CD4-positive, alpha-beta memory T cell (primary cell): ENCODE data around the gene PTPN3. TPM values are rescaled to one million over a fixed set of nuclear protein-coding genes. Genes with fewer than 3 reads are reported as not detected.

ENCODE experiments used
- CTCF ChIA-PET: fragments of 350-600 bp; sonication (Branson Sonifier 250); formaldehyde crosslinking; loops from one replicate; lab custom pipeline; 2021; ENCODE audit warnings: inconsistent platforms; ENCODE audit not compliant: partially characterized antibody; lab: Charles Lee
- POLR2A ChIA-PET: fragments of 350-600 bp; sonication (Branson Sonifier 250); formaldehyde crosslinking; loops from one replicate; lab custom pipeline; 2021; ENCODE audit not compliant: partially characterized antibody; lab: Charles Lee
- DNase-seq, 5 donors: peaks; one replicate each; pipeline versions ENCODE4 v3.0.0 to v3.0.0-alpha.2; 2020 to 2022; ENCODE audit warnings: mixed read lengths in 1 of 5
- H3K27ac ChIP-seq: one replicate; pipeline ENCODE4 v1.7.0; 2013; ENCODE audit warnings: low read depth, low read length
- H3K27me3 ChIP-seq: 2 replicates; pipeline ENCODE4 v1.7.0; 2013; ENCODE audit warnings: mild to moderate bottlenecking, low read length, moderate library complexity; ENCODE audit not compliant: insufficient read depth
- H3K36me3 ChIP-seq: 2 replicates; pipeline ENCODE4 v1.7.0; 2013; ENCODE audit warnings: mild to moderate bottlenecking, low read length, moderate library complexity; ENCODE audit not compliant: insufficient read depth
- H3K4me1 ChIP-seq: 2 replicates; pipeline ENCODE4 v1.7.0; 2013; ENCODE audit warnings: mild to moderate bottlenecking, low read length, moderate library complexity; ENCODE audit not compliant: insufficient read depth
- H3K4me3 ChIP-seq, 2 donors: one replicate each; pipeline ENCODE4 v1.7.0; 2013; ENCODE audit warnings: low read length in 2 of 2, mild to moderate bottlenecking in 1 of 2
- H3K9me3 ChIP-seq, 2 donors: one replicate each; pipeline ENCODE4 v1.7.0; 2013; ENCODE audit warnings: low read length in 2 of 2, control low read depth in 1 of 2; ENCODE audit not compliant: control insufficient read depth in 1 of 2
- H3K27ac Mint-ChIP-seq, 7 donors: one replicate each; pipeline ENCODE4 v1.8.0; 2020 to 2021; ENCODE audit warnings: mixed read lengths in 7 of 7, mild to moderate bottlenecking in 6 of 7, inconsistent platforms in 3 of 7, moderate library complexity in 3 of 7
- H3K27me3 Mint-ChIP-seq, 2 donors: one replicate each; pipeline ENCODE4 v1.8.0; 2020 to 2021; ENCODE audit warnings: mixed read lengths in 2 of 2
- H3K36me3 Mint-ChIP-seq, 2 donors: one replicate each; pipeline ENCODE4 v1.8.0; 2020 to 2021; ENCODE audit warnings: mixed read lengths in 2 of 2, inconsistent platforms in 1 of 2, mild to moderate bottlenecking in 1 of 2
- H3K4me1 Mint-ChIP-seq, 4 donors: one replicate each; pipeline ENCODE4 v1.8.0; 2020 to 2021; ENCODE audit warnings: mixed read lengths in 4 of 4, mild to moderate bottlenecking in 1 of 4
- H3K4me3 Mint-ChIP-seq, 8 donors: one replicate each; pipeline ENCODE4 v1.8.0; 2020 to 2021; ENCODE audit warnings: mixed read lengths in 8 of 8, mild to moderate bottlenecking in 7 of 8, moderate library complexity in 6 of 8, inconsistent platforms in 3 of 8
- H3K9me3 Mint-ChIP-seq, 8 donors: one replicate each; pipeline ENCODE4 v1.8.0; 2020 to 2021; ENCODE audit warnings: mixed read lengths in 8 of 8, mild to moderate bottlenecking in 5 of 8, inconsistent platforms in 3 of 8, moderate library complexity in 1 of 8
- intact Hi-C: fragments of 100-400 bp; cut with micrococcal nuclease; formaldehyde crosslinking; loops from one replicate; pipeline ENCODE4 v1.15.1; 2023
- polyA plus RNA-seq, 2 donors: library from polyadenylated mRNA; unstranded; fragments of 300-500 nt; fragmentation: Illumina TruSeq; gene quantifications; one replicate each; pipeline ENCODE4 v1.2.3, GENCODE V29; 2021
- total RNA-seq, 2 experiments: library from RNA; stranded (reverse); gene quantifications; one replicate each; pipeline ENCODE4 v1.2.3, GENCODE V29; 2021

The PTPN3 gene
- total and polyA plus RNA-seq, 4 experiments from 2014 or later: not detected

DNA sequence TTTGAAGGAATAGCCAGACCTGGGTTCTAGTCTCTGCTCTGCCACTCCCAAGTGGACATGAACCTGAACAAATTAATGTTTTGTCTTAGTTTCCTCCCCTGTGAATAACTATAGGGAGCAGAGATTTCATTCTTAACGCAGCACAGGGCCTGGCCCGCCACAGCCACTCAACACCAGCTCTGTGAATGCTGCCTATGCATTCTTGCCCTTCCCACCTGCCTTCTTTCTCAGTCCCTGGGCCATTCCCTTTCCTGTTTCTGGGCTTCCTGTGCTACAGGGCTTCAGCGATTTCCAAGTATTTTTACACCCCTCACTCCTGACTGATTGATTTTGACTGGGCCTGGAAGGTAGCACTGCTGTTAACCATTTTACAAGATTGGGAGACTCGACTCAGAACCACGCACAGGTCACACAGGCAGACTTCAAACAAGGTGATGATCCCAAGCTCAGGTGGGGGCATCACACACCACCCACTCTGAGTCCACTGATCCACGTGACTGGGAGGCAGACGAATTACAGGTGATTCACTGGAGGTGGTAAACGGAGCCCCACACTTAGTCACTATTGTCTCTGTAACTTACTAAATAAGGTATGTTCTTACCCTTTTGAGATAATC, 21.4 kb downstream of the PTPN3 start:
- H3K27ac Mint-ChIP-seq: no peak overlapping the region
- Histone ChIP-seq H3K27ac (no peak overlapping the region), H3K9me3 (no peaks in the 10 kb centered on the region), H3K36me3 (no peaks in the 10 kb centered on the region), H3K4me1 (no peaks in the 10 kb centered on the region), H3K4me3 (no peak overlapping the region), H3K27me3 (no peaks in the 10 kb centered on the region)
- H3K9me3 Mint-ChIP-seq: no peaks in the 10 kb centered on the region
- ChIA-PET CTCF (no interaction called here), POLR2A (no interaction called here)
- intact Hi-C loops: no loop called here
- H3K36me3 Mint-ChIP-seq: no peaks in the 10 kb centered on the region
- peaks cover 4 to 17% of the 10 kb centered on the region in 2 donors for H3K27me3 Mint-ChIP-seq
- DNase-seq: no peak
- no peaks in the 10 kb centered on the region for H3K4me1 Mint-ChIP-seq
- no peak overlapping the region for H3K4me3 Mint-ChIP-seq

DNA sequence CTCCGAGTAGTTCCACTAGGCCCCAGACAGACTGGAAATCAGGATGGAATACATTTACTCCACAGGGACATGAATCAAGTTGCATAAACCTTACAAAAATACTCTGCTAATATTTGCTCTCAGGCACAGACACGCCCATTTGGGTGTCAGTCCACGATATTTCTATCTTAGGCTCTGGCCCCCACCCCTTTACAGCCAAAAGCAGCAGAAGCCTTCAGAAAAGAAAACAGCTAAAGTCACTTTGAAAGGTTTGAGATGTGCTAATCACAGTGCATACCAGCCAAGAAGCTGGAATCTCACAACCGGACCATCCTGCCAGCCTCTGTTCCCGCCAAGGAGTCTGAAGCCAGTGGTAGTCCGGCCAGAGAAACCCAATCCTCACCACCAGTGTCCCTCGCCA, 22.6 kb downstream of the PTPN3 start:
- H3K36me3 Mint-ChIP-seq: no peaks in the 10 kb centered on the region
- no peak overlapping the region for H3K27ac Mint-ChIP-seq
- intact Hi-C loops: no loop called here
- CTCF ChIA-PET: interaction anchor here (2.1 kb wide), 1 partner anchor 9 kb away, joined by 7 read pairs; no protein-coding TSS in a partner anchor
- no peak overlapping the region for H3K4me3 Mint-ChIP-seq
- no peaks in the 10 kb centered on the region for H3K9me3 Mint-ChIP-seq
- H3K27me3 Mint-ChIP-seq: peaks cover 8 to 11% of the 10 kb centered on the region in 2 donors
- Histone ChIP-seq H3K4me1 (no peaks in the 10 kb centered on the region), H3K27me3 (no peaks in the 10 kb centered on the region), H3K27ac (no peak overlapping the region), H3K4me3 (no peak overlapping the region), H3K9me3 (no peaks in the 10 kb centered on the region), H3K36me3 (no peaks in the 10 kb centered on the region)
- no peaks in the 10 kb centered on the region for H3K4me1 Mint-ChIP-seq
- POLR2A ChIA-PET: no interaction called here
- DNase-seq: no peak

GRCh38 chr9:109474944-109475343, 23.2 kb downstream of the PTPN3 start:
- Histone ChIP-seq H3K4me1 (no peaks in the 10 kb centered on the region), H3K27me3 (no peaks in the 10 kb centered on the region), H3K9me3 (no peaks in the 10 kb centered on the region), H3K36me3 (no peaks in the 10 kb centered on the region), H3K27ac (no peak overlapping the region), H3K4me3 (no peak overlapping the region)
- H3K27me3 Mint-ChIP-seq: peaks cover 8 to 11% of the 10 kb centered on the region in 2 donors
- H3K9me3 Mint-ChIP-seq: no peaks in the 10 kb centered on the region
- intact Hi-C loops: no loop called here
- H3K27ac Mint-ChIP-seq: no peak overlapping the region
- POLR2A ChIA-PET: no interaction called here
- H3K36me3 Mint-ChIP-seq: no peaks in the 10 kb centered on the region
- H3K4me1 Mint-ChIP-seq: no peaks in the 10 kb centered on the region
- no peak for DNase-seq
- CTCF ChIA-PET: interaction anchor here (2.1 kb wide), 1 partner anchor 8 kb away, joined by 7 read pairs; no protein-coding TSS in a partner anchor
- no peak overlapping the region for H3K4me3 Mint-ChIP-seq

GRCh38 chr9:109474170-109474569, 23.9 kb downstream of the PTPN3 start:
- CTCF ChIA-PET: interaction anchor here (2.1 kb wide), 1 partner anchor 8 kb away, joined by 7 read pairs; no protein-coding TSS in a partner anchor
- intact Hi-C loops: no loop called here

DNA sequence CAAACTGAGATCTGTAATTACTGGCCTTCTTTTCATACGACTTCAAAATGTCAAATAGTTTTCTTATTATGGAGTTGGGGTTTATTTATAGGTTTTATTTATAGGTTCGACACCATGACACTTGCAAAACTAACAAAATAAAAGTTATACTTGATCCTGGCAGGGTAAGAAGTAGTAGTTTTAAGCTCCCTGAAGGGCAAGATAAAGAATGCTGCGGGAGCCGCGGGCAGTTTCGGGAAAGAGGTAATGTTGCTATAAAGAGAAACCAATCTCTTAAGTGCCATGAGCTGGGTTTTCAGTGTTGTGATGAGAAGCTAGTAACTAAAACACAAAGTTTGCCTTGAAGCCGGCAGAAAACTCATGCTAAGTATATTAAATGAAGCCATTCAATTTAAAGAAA, 24.8 kb downstream of the PTPN3 start:
- H3K9me3 Mint-ChIP-seq: no peaks in the 10 kb centered on the region
- CTCF ChIA-PET: no interaction called here
- H3K4me3 Mint-ChIP-seq: no peak overlapping the region

More at GRCh38 chr9:109474170-109474569, 23.9 kb downstream of the PTPN3 start:
- no peaks in the 10 kb centered on the region for H3K27me3 ChIP-seq
- H3K4me3 Mint-ChIP-seq: no peak overlapping the region
- H3K27ac ChIP-seq: no peak overlapping the region
- no peaks in the 10 kb centered on the region for H3K36me3 Mint-ChIP-seq
- H3K4me1 Mint-ChIP-seq: no peaks in the 10 kb centered on the region
- DNase-seq: no peak
- POLR2A ChIA-PET: no interaction called here
- no peaks in the 10 kb centered on the region for H3K9me3 Mint-ChIP-seq
- H3K36me3 ChIP-seq: no peaks in the 10 kb centered on the region
- H3K4me3 ChIP-seq: no peak overlapping the region
- H3K27ac Mint-ChIP-seq: no peak overlapping the region
- no peaks in the 10 kb centered on the region for H3K4me1 ChIP-seq
- H3K9me3 ChIP-seq: no peaks in the 10 kb centered on the region
- peaks cover 8 to 11% of the 10 kb centered on the region in 2 donors for H3K27me3 Mint-ChIP-seq

GRCh38 chr9:109471475-109472393, 26.4 kb downstream of the PTPN3 start:
- POLR2A ChIA-PET: no interaction called here
- no peak overlapping the region for H3K27ac ChIP-seq
- Mint-ChIP-seq H3K36me3 (no peaks in the 10 kb centered on the region), H3K4me3 (no peak overlapping the region), H3K27me3 (peaks cover 4 to 6% of the 10 kb centered on the region in 2 donors), H3K4me1 (no peaks in the 10 kb centered on the region), H3K9me3 (no peaks in the 10 kb centered on the region), H3K27ac (no peak overlapping the region)
- H3K36me3 ChIP-seq: no peaks in the 10 kb centered on the region
- no peak for DNase-seq
- no peak overlapping the region for H3K4me3 ChIP-seq
- no peaks in the 10 kb centered on the region for H3K4me1 ChIP-seq
- CTCF ChIA-PET: no interaction called here
- no peaks in the 10 kb centered on the region for H3K27me3 ChIP-seq
- intact Hi-C loops: no loop called here
- no peaks in the 10 kb centered on the region for H3K9me3 ChIP-seq

More for the DNA sequence above, 24.8 kb downstream of the PTPN3 start:
- Mint-ChIP-seq H3K36me3 (no peaks in the 10 kb centered on the region), H3K27ac (no peak overlapping the region), H3K4me1 (no peaks in the 10 kb centered on the region), H3K27me3 (peaks cover 8% of the 10 kb centered on the region in 2 donors)
- Histone ChIP-seq H3K27ac (no peak overlapping the region), H3K9me3 (no peaks in the 10 kb centered on the region), H3K4me1 (no peaks in the 10 kb centered on the region), H3K27me3 (no peaks in the 10 kb centered on the region), H3K36me3 (no peaks in the 10 kb centered on the region), H3K4me3 (no peak overlapping the region)
- POLR2A ChIA-PET: no interaction called here
- DNase-seq: no peak
- intact Hi-C loops: no loop called here

GRCh38 chr9:109469646-109470358, 28.3 kb downstream of the PTPN3 start:
- H3K27me3 Mint-ChIP-seq: peaks cover 4 to 8% of the 10 kb centered on the region in 2 donors
- Histone ChIP-seq H3K4me3 (no peak overlapping the region), H3K9me3 (no peaks in the 10 kb centered on the region), H3K4me1 (no peaks in the 10 kb centered on the region), H3K36me3 (no peaks in the 10 kb centered on the region), H3K27me3 (no peaks in the 10 kb centered on the region), H3K27ac (no peak overlapping the region)
- POLR2A ChIA-PET: no interaction called here
- intact Hi-C loops: loop anchor here (1.0 kb wide), 1 partner anchor 226 kb away; no protein-coding TSS in a partner anchor
- no peak overlapping the region for H3K27ac Mint-ChIP-seq
- peak in 4 of 5 donors; percentile 19 to 33 (median 25) for DNase-seq
- no peaks in the 10 kb centered on the region for H3K4me1 Mint-ChIP-seq
- H3K9me3 Mint-ChIP-seq: peaks cover 0 to 2% (median 0%) of the 10 kb centered on the region in 8 donors
- no peaks in the 10 kb centered on the region for H3K36me3 Mint-ChIP-seq
- CTCF ChIA-PET: interaction anchor here (0.7 to 2.4 kb wide), 19 partner anchors 9 to 1784 kb away, joined by 3 to 11 read pairs (median 5); no protein-coding TSS in a partner anchor
- no peak overlapping the region for H3K4me3 Mint-ChIP-seq
